ENCODE measurements around the gene OXT.

The OXT gene

DNA sequence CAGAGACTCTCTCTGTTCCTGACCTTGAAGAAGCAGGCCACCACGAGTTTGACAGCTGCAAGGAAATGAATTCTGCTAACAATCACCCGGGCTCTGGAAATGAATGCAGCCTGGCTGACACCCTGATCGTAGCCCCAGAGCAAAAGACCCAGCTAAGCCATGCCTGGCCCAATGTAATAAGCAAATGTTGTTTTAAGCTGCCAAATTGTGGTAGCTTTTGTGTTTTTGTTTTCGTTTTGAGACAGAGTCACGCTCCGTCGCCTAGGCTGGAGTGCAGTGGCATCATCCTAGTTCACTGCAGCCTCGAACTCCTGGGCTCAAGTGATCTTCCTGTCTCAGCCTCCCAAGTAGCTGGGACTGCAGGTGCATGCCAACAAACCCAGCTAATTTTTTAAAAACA is 3.3 kb upstream of the OXT start:
- peaks cover 3% of the 10 kb centered on the region for H3K79me1 ChIP-seq (ENCODE audit: low read depth, low read length)
- no peak overlapping the region for H3K4me3 ChIP-seq (ENCODE audit: low read length in 2 of 2)
- no peak overlapping the region for H2BK120ac ChIP-seq (ENCODE audit: low read depth, low read length)
- no peak overlapping the region for H4K8ac ChIP-seq (ENCODE audit: low read depth, low read length)
- H3K23ac ChIP-seq (ENCODE audit: low read depth, low read length, poor library complexity), result no peak overlapping the region
- no peaks in the 10 kb centered on the region for H3K9me3 ChIP-seq (replicated peaks in 1 of 2; ENCODE audit: control insufficient read depth in 2 of 2, insufficient read depth in 1 of 2, low read depth in 1 of 2, low read length in 2 of 2)
- no peak overlapping the region for H2BK12ac ChIP-seq (ENCODE audit: low read length)
- no peak overlapping the region for H4K91ac ChIP-seq (ENCODE audit: low read depth, low read length, poor library complexity)
- H3K27ac ChIP-seq (replicated peaks; ENCODE audit: low read length), result no peak overlapping the region
- H2BK15ac ChIP-seq (ENCODE audit: low read length), result no peak overlapping the region
- H2AK5ac ChIP-seq (ENCODE audit: low read depth, low read length), result no peak overlapping the region
- H3K4me2 ChIP-seq (ENCODE audit: insufficient read depth, low read length, poor library complexity, severe bottlenecking), result no peak overlapping the region
- H2AFZ ChIP-seq (ENCODE audit: low read length), result no peak overlapping the region
- H3K4ac ChIP-seq (ENCODE audit: low read length), result no peak overlapping the region
- no peak overlapping the region for H3K18ac ChIP-seq (ENCODE audit: low read length)
- no CpG with 5 or more reads among the region's 8 CpGs for whole genome bisulfite sequencing, 2 donors (ENCODE audit: extremely low coverage in 2 of 2, insufficient read length in 2 of 2, insufficient replicate concordance in 1 of 2)
- H2BK5ac ChIP-seq (ENCODE audit: low read length), result no peak overlapping the region
- H3K14ac ChIP-seq (ENCODE audit: low read length), result no peak overlapping the region
- H3K36me3 ChIP-seq (replicated peaks in 1 of 2; ENCODE audit: control insufficient read depth in 2 of 2, insufficient read depth in 2 of 2, low read length in 2 of 2), result no peaks in the 10 kb centered on the region
- peaks cover 10 to 25% (median 16%) of the 10 kb centered on the region in 3 experiments for H3K27me3 ChIP-seq (ENCODE audit: control insufficient read depth in 3 of 3, insufficient read depth in 3 of 3, low read depth in 1 of 3, low read length in 3 of 3)
- no peak for DNase-seq (ENCODE audit: low spot score)
- H3K9ac ChIP-seq (ENCODE audit: low read depth, low read length, poor library complexity), result no peak overlapping the region
- H3K4me1 ChIP-seq (ENCODE audit: control insufficient read depth in 2 of 2, insufficient read depth in 1 of 2, low read depth in 1 of 2, low read length in 2 of 2), result peaks cover 0 to 12% of the 10 kb centered on the region in 2 donors

GRCh38 chr20:3068986-3069900 is 2.2 kb upstream of the OXT start:
- no CpG with 5 or more reads among the region's 8 CpGs for WGBS, 2 donors (ENCODE audit: extremely low coverage in 2 of 2, insufficient read length in 2 of 2, insufficient replicate concordance in 1 of 2)
- no peak for DNase-seq (ENCODE audit: low spot score)
- no peak overlapping the region for H3K27ac ChIP-seq (replicated peaks; ENCODE audit: low read length)

GRCh38 chr20:3070725-3071124 is 695 bp upstream of the OXT start:
- Histone ChIP-seq H3K4me3 (ENCODE audit: low read length in 2 of 2) (no peak overlapping the region), H2BK12ac (ENCODE audit: low read length) (no peak overlapping the region), H2BK120ac (ENCODE audit: low read depth, low read length) (no peak overlapping the region), H3K36me3 (replicated peaks in 1 of 2; ENCODE audit: control insufficient read depth in 2 of 2, insufficient read depth in 2 of 2, low read length in 2 of 2) (no peaks in the 10 kb centered on the region), H2BK5ac (ENCODE audit: low read length) (no peak overlapping the region), H2BK15ac (ENCODE audit: low read length) (no peak overlapping the region), H3K79me1 (ENCODE audit: low read depth, low read length) (peaks cover 3% of the 10 kb centered on the region), H2AK5ac (ENCODE audit: low read depth, low read length) (no peak overlapping the region), H4K91ac (ENCODE audit: low read depth, low read length, poor library complexity) (no peak overlapping the region), H3K9me3 (replicated peaks in 1 of 2; ENCODE audit: control insufficient read depth in 2 of 2, insufficient read depth in 1 of 2, low read depth in 1 of 2, low read length in 2 of 2) (no peaks in the 10 kb centered on the region), H3K27me3 (ENCODE audit: control insufficient read depth in 3 of 3, insufficient read depth in 3 of 3, low read depth in 1 of 3, low read length in 3 of 3) (peaks cover 9 to 25% (median 10%) of the 10 kb centered on the region in 3 experiments), H3K4ac (ENCODE audit: low read length) (no peak overlapping the region), H3K4me1 (ENCODE audit: control insufficient read depth in 2 of 2, insufficient read depth in 1 of 2, low read depth in 1 of 2, low read length in 2 of 2) (peaks cover 0 to 12% of the 10 kb centered on the region in 2 donors), H3K18ac (ENCODE audit: low read length) (no peak overlapping the region), H4K8ac (ENCODE audit: low read depth, low read length) (no peak overlapping the region), H3K23ac (ENCODE audit: low read depth, low read length, poor library complexity) (no peak overlapping the region), H3K4me2 (ENCODE audit: insufficient read depth, low read length, poor library complexity, severe bottlenecking) (no peak overlapping the region), H3K27ac (replicated peaks; ENCODE audit: low read length) (no peak overlapping the region), H3K14ac (ENCODE audit: low read length) (no peak overlapping the region), H2AFZ (ENCODE audit: low read length) (no peak overlapping the region), H3K9ac (ENCODE audit: low read depth, low read length, poor library complexity) (no peak overlapping the region)
- WGBS, 2 donors (ENCODE audit: extremely low coverage in 2 of 2, insufficient read length in 2 of 2, insufficient replicate concordance in 1 of 2), result no CpG with 5 or more reads among the region's 4 CpGs
- DNase-seq (ENCODE audit: low spot score), result no peak

More at GRCh38 chr20:3068986-3069900, 2.2 kb upstream of the OXT start:
- Histone ChIP-seq H2AK5ac (ENCODE audit: low read depth, low read length) (no peak overlapping the region), H2BK5ac (ENCODE audit: low read length) (no peak overlapping the region), H3K36me3 (replicated peaks in 1 of 2; ENCODE audit: control insufficient read depth in 2 of 2, insufficient read depth in 2 of 2, low read length in 2 of 2) (no peaks in the 10 kb centered on the region), H3K14ac (ENCODE audit: low read length) (no peak overlapping the region), H2BK12ac (ENCODE audit: low read length) (no peak overlapping the region), H3K4ac (ENCODE audit: low read length) (no peak overlapping the region), H3K4me1 (ENCODE audit: control insufficient read depth in 2 of 2, insufficient read depth in 1 of 2, low read depth in 1 of 2, low read length in 2 of 2) (peaks cover 0 to 12% of the 10 kb centered on the region in 2 donors), H3K9me3 (replicated peaks in 1 of 2; ENCODE audit: control insufficient read depth in 2 of 2, insufficient read depth in 1 of 2, low read depth in 1 of 2, low read length in 2 of 2) (no peaks in the 10 kb centered on the region), H2AFZ (ENCODE audit: low read length) (no peak overlapping the region), H3K9ac (ENCODE audit: low read depth, low read length, poor library complexity) (no peak overlapping the region), H3K4me2 (ENCODE audit: insufficient read depth, low read length, poor library complexity, severe bottlenecking) (no peak overlapping the region), H4K91ac (ENCODE audit: low read depth, low read length, poor library complexity) (no peak overlapping the region), H3K27me3 (ENCODE audit: control insufficient read depth in 3 of 3, insufficient read depth in 3 of 3, low read depth in 1 of 3, low read length in 3 of 3) (peaks cover 10 to 25% (median 16%) of the 10 kb centered on the region in 3 experiments), H4K8ac (ENCODE audit: low read depth, low read length) (no peak overlapping the region), H3K18ac (ENCODE audit: low read length) (no peak overlapping the region), H3K4me3 (ENCODE audit: low read length in 2 of 2) (no peak overlapping the region), H3K23ac (ENCODE audit: low read depth, low read length, poor library complexity) (no peak overlapping the region), H3K79me1 (ENCODE audit: low read depth, low read length) (peaks cover 3% of the 10 kb centered on the region), H2BK15ac (ENCODE audit: low read length) (no peak overlapping the region), H2BK120ac (ENCODE audit: low read depth, low read length) (no peak overlapping the region)

- H3K27ac ChIP-seq (replicated peaks; ENCODE audit: low read length), result no peak overlapping the region
- no CpG with 5 or more reads among the region's 16 CpGs for WGBS, 2 donors (ENCODE audit: extremely low coverage in 2 of 2, insufficient read length in 2 of 2, insufficient replicate concordance in 1 of 2)
Observed at GRCh38 chr20:3071266-3071609, 182 bp upstream of the OXT start.

More at GRCh38 chr20:3071266-3071609, 182 bp upstream of the OXT start:
- Histone ChIP-seq H3K4ac (ENCODE audit: low read length) (no peak overlapping the region), H3K14ac (ENCODE audit: low read length) (peak overlapping the region; percentile 83), H2AK5ac (ENCODE audit: low read depth, low read length) (peak overlapping the region; percentile 63), H3K9ac (ENCODE audit: low read depth, low read length, poor library complexity) (peak overlapping the region; percentile 35), H3K23ac (ENCODE audit: low read depth, low read length, poor library complexity) (no peak overlapping the region), H3K36me3 (replicated peaks in 1 of 2; ENCODE audit: control insufficient read depth in 2 of 2, insufficient read depth in 2 of 2, low read length in 2 of 2) (no peaks in the 10 kb centered on the region), H3K9me3 (replicated peaks in 1 of 2; ENCODE audit: control insufficient read depth in 2 of 2, insufficient read depth in 1 of 2, low read depth in 1 of 2, low read length in 2 of 2) (no peaks in the 10 kb centered on the region), H4K91ac (ENCODE audit: low read depth, low read length, poor library complexity) (no peak overlapping the region), H2BK15ac (ENCODE audit: low read length) (no peak overlapping the region), H3K79me1 (ENCODE audit: low read depth, low read length) (peaks cover 3% of the 10 kb centered on the region), H4K8ac (ENCODE audit: low read depth, low read length) (peak overlapping the region; percentile 23), H3K4me1 (ENCODE audit: control insufficient read depth in 2 of 2, insufficient read depth in 1 of 2, low read depth in 1 of 2, low read length in 2 of 2) (peaks cover 0 to 12% of the 10 kb centered on the region in 2 donors), H2AFZ (ENCODE audit: low read length) (no peak overlapping the region), H3K4me2 (ENCODE audit: insufficient read depth, low read length, poor library complexity, severe bottlenecking) (peak overlapping the region; percentile 64), H3K4me3 (ENCODE audit: low read length in 2 of 2) (no peak overlapping the region), H2BK5ac (ENCODE audit: low read length) (no peak overlapping the region), H3K18ac (ENCODE audit: low read length) (no peak overlapping the region), H2BK12ac (ENCODE audit: low read length) (no peak overlapping the region), H2BK120ac (ENCODE audit: low read depth, low read length) (no peak overlapping the region), H3K27me3 (ENCODE audit: control insufficient read depth in 3 of 3, insufficient read depth in 3 of 3, low read depth in 1 of 3, low read length in 3 of 3) (peaks cover 9 to 25% (median 10%) of the 10 kb centered on the region in 3 experiments)
- no peak for DNase-seq (ENCODE audit: low spot score)

Data from neuronal stem cell (in vitro differentiated cells).